Activated CD4-positive, alpha-beta T cell treated with anti-CD3 and anti-CD28 coated beads for 48 hours (primary cell): ENCODE results near the gene KATNAL2.

Experiments
- DNase-seq: peaks from one replicate; pipeline ENCODE4 v3.0.0-alpha.2; 2020

KATNAL2 gene

GRCh38 chr18:47035156-47035671 is 117.8 kb downstream of the KATNAL2 start, which contains the start of gene ELOA2:
Gene ELOA2 (minus strand): TSS chr18:47035621. CDS start chr18:47035264, 357 bp downstream.
- DNase-seq: no peak

DNA sequence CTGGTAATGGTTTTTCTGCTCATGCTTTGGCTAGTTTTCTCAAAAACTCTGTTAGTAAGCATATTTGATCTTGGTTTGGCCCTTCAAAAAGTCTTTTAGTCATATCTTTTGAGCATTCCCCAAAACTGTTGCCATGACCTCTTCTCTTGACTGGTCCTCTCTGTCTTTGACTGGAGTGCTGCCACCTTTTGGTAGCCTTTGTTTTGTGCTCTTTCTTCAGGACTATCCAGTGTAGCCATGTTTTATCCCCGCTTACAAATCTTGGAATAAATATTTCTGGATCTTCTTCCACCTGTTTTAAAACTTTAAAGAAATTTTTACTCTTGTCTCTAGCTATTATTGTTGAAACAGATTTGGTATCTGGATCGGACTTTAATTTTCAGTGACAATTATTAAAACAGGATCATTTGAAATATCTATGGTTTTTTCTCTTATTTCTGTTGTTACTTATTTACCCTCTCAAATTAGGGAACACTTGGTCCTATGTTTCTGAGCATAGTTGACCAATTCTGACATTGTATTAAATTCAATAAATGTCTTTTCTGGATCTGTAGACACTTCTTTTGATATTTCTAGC is 119.0 kb downstream of the KATNAL2 start:
- DNase-seq: no peak

DNA sequence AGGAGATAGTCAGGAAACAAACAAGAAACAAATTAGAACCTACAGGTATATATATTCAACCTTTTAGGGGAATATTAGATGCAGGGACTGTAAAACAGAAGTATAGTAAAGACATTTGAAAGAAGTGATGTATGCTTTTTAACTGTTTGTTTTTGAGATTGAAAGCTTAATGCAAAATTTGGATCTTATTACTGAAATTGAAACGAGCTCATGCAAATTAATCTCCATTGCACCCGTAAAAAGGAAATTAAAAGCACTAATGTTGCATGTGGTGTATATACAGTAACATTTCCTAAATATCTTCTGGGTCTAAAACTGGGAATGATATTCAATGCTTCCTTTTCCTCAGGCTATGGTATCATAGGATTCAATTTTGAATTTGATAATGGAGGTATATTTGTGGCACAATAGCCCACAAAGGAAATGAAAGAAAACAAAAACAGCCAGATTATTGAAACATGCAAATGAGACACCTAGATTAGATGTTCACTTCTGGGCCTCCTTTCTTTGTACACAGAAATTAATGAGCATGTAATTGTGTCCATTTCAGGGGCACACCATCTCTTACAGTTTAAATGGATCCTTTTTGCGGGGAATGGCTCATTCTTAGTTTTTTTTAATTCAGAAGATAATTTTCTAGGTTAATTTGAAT is 119.7 kb downstream of the KATNAL2 start:
- DNase-seq: no peak

DNA sequence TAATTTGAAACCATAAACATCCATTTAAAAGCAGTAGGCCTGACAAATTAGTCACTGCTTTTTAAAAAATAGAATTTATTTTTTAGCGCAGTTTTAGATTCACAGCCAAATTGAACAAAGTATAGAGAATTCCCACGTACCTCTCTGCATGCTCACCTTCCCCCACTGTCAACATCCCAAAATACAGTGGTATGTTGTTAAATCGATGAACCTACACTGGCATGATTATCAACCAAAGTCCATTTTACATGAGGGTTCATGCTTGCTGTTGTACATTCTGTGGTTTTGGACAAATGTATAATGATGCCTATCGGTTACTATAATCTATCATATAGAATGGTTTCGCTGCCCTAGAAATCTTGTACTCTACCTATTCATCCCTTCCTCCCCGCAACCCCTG is 123.6 kb downstream of the KATNAL2 start:
- no peak for DNase-seq

DNA sequence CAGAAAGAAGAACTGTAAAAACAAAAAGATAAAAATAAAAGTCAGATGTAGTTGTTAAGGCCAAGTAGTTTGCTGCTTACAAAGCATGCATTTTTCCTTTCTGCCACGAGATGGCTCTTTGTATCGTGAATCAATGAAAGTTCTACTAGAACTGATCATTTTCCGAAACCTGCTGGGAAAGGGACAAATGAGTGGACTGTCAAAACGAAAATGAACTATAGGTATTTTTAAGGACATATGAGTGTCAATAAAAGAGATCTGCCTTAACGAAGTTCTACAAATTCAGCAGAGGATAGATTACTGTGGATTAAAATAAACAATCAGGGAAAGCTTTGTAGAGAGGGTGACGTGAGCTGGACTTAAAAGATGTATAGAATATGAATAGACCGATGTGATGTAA is 133.1 kb downstream of the KATNAL2 start:
- peak; percentile 7 for DNase-seq

- no peak for DNase-seq
Observed at GRCh38 chr18:47054369-47054768, 137.0 kb downstream of the KATNAL2 start.

DNA sequence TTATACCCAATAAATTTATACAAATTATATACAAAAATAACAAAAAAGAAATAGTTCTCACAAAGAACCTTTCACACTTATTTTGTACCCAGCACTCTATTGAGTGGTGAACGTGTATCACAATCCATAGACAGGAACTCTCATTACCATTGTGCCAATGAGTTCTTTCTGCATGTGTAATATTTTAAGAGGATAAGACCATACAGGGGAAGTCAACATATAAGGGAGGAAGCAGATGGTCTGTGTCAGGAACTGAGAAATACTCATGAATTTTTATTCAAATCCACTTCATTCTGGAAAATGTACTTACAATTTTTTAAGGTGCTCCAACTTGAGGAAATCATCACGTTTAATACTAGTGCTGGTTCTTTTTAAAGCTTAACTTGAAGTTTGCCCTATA is 145.1 kb downstream of the KATNAL2 start:
- no peak for DNase-seq

DNA sequence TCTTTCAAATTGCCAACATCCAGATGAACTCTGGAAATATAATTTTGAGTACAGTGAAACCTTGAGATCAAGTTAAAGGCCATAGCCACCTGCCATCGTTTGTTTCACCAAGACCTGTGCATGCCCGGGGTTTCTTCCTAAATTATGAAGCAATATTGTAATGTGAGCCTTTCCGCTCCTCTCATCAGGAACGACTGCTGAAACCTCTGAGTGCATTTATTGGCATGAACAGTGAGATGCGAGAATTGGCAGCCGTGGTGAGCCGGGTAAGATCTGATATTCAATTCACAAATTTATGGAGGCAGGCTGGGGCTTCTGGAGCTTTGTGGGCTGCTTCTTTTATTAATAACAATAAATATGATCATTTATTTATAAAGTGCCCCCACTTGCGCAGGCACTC is 145.7 kb downstream of the KATNAL2 start:
- no peak for DNase-seq

- DNase-seq: no peak
Observed at GRCh38 chr18:47067648-47068047, 150.2 kb downstream of the KATNAL2 start.

GRCh38 chr18:47075098-47075883 is 157.9 kb downstream of the KATNAL2 start:
- DNase-seq: no peak

DNA sequence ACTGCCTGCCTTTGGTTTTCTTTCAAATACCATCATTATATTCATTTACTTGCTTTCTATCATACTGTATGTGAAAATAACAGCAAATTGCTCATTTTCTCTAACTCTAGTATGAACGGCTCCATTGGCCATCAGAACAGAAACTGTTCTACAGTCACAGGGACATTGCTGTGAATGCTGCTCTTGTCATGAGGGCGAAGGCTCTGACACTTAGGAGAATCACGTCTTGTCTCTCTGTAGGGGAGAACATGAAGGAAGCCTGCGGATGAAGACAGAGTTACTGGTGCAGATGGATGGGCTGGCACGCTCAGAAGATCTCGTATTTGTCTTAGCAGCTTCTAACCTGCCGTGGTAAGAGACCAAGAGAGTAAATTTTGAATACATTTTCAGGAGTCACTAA is 159.7 kb downstream of the KATNAL2 start:
- DNase-seq: no peak

DNA sequence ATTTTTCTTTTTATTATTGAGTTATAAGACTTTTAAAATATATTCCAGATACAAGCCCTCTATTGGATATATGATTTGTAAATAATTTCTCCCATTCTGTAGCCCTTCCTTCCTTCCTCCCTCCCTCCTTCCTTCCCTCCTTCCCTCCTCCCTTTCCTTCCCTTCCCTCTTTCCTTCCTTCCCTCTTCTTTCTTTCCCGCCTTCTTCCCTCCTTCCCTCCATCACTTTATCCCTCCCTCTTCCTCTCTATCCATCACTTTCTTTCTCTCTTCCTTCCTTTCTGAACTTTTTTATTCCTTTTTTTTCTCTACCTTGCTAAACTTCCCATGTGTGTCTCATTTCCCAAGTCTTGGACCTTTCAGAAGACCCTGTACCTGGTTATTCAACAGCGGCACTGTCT is 163.5 kb downstream of the KATNAL2 start:
- no peak for DNase-seq

DNA sequence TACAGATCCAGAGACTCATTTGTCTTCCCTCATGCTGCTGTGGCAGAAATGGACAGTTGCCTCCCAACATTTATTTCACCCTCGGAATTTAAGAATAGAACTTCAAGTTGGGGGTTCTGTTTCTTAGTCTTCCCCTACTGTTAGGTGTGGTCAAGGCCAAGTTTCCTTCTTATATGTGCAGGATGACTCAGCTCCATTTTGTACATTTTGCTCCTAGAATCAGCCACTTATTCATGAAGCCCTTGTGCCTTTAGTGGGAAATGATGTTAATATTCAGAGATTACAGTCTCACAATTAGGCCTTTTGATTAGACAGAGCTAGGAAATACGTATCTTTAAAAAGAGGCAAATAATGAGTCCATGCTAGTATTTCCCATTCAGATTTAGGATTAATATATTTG is 164.2 kb downstream of the KATNAL2 start:
- DNase-seq: no peak

DNA sequence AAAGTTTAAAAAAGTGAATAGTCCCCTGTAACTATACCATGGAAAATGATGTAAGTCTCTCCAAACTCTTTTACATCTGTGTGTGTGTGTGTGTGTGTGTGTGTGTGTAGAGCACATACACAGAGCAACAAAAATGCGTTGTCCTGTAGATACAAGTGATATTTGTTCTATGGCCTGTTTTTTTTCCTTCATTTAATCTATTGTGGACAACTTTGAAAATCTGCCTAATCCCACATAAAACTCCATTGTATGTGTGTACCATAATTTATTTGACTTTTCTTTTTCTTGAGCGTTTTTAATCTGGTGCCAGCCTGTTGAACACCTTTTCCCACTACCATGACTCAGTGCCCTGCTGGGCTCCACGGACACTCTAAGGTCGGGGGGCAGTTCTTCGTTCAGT is 170.3 kb downstream of the KATNAL2 start:
- no peak for DNase-seq

GRCh38 chr18:47095810-47096209 is 178.4 kb downstream of the KATNAL2 start:
- DNase-seq: no peak

DNA sequence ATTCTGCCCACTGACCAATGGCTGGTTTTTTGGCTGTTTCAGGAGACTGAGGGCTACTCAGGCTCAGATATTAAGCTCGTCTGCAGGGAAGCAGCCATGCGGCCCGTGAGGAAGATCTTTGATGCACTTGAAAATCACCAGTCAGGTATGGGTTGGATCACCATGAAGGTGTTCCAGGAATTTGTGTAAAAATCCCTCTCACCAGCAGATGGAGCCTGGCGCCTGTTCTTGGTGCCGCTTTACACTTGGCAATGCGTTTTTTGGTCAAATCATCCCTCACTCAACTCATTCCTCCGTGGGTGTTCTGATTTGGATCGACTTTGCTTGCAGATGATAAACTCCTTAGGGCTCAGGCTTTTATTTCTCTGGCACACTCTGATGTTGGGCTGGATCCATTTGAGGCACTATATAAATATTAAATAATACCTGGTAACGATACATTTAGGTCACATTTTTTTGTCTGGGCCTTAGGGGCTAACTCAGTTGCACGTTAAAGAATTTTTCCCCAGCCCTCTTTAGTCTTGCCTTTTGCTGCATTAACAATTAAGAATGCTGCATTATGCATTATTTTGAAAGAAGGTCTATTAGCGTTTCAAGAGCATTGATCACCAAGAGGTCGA is 182.9 kb downstream of the KATNAL2 start:
- DNase-seq: peak; percentile 76

DNA sequence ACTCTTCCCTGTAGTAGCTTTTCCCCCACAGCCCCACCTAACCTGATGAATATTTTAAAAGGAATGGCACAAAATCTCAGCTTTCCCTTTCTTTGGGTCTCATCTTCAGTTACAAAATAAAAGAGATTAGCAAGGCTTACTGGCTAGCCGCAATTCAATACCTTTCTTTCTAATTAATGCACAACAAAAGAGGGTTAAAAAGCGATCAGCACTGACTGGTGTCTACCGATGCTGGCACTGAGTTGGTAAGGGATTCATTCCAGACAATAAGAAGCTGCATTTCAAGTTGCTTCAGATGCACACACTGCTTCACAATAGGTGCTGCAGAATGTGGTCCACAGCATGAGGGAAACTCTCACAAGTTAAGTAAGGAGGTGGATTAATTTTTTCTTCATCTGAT is 191.0 kb downstream of the KATNAL2 start:
- no peak for DNase-seq

- DNase-seq: no peak
Observed at GRCh38 chr18:47108998-47109405, 191.6 kb downstream of the KATNAL2 start.

DNA sequence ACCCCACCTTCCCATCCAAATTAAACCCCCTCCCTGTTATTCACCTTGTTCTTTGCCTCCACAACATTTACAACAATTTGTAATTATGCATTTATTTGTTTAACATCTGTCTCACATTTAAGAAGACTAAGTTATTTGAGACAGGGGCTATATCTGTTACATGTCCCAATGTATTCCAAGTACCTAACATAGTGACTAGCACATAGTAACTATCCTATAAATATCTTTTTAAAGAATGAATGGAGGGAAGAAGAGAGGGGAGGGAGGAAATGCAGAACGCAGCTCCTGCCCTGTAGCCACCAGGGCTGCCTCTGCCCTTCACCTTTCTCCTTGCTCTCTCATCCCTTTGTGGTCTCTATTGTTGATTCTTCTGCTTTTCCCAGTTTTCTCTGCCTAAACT is 192.3 kb downstream of the KATNAL2 start:
- no peak for DNase-seq

DNA sequence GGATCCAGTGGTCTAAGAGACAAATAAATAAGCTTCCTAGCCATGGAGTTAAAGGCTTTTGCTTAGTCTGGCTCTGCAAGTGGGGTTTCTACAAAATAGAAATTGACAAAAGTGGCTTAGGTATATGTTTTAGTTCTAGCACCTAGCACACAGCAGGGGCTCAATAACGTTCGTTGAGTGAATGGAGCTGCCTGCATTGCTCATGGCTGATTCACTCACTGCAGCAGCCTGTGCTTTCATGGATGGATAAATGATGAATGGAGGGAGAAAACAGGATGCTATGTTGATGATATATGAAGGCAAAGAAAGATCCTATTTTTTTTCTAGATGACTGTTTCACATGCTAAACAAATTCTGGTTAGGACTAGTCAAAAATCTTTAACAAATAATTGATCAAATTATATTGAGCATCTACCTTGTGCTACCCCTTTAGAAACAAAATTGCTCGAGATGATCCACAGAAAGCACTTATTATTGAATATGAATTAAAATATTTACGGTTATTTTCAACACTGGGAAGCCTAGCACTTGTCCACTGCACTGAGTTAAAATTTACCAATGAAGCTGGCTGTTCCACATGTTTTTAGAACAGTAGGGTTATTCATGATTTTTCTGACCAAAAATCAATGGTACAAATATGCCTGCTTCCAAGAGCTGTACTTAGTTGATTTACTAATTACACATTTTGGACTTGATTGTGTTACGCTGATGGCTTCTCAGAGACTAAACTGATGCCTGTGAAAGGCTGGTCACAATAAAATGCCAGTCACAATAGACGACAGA is 193.3 kb downstream of the KATNAL2 start:
- DNase-seq: no peak

DNA sequence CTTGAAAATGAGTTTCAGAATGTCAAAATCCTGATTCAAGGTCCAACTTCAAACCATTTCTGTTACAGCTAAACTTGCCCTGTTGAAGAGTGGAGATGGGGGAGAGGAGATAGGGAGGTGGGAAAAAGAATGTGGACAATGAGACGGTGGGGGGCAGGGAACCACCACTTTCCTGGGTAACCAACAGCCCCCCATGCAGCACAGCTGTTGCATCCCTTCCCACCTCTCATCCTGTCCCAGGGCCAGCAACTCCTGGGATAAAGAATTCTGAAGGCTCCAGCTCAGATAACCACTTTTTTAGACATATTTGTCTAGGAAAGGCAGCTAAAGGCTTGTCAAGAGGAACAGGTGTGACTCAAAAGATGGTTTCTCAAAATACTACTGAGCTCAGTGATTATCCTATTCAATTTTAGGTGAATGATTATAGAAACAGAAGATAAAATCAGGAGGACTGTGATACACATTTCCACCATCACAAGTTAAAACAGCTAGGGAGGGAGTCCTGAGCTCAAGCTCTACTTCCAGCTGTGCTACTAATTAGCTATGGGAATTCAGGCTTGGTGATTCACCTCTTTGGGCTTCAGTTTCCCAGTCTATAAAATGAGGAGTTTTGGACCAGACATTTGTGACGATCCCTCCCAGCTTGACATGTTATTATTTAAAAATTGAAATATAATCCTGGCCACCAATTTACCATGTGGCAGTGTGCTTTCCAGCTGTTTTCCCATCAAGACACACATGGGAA is 196.6 kb downstream of the KATNAL2 start:
- DNase-seq: no peak

DNA sequence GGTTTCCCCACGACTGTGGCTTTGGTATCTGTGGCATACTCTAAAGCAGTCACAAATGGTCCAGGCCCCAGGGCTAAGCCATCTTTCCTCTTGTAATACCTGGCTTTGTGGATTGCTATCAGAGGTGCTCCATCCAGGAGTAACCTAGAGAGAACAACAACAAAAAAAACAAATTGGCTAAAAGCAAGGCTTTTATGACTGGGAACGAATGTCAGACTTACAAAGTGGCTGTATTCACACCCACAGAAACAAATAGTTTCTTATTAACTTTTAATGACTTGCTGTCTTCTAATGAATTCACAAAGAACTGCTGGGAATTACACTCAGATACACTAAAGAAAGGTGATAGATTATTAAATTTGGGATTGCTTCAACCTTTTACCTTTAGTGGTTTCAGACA is 197.8 kb downstream of the KATNAL2 start:
- no peak for DNase-seq
